ENCODE results near the gene CFAP68.
A peak's percentile ranks its signal among the peaks of the same experiment; 100 is the strongest.

The CFAP68 gene

DNA sequence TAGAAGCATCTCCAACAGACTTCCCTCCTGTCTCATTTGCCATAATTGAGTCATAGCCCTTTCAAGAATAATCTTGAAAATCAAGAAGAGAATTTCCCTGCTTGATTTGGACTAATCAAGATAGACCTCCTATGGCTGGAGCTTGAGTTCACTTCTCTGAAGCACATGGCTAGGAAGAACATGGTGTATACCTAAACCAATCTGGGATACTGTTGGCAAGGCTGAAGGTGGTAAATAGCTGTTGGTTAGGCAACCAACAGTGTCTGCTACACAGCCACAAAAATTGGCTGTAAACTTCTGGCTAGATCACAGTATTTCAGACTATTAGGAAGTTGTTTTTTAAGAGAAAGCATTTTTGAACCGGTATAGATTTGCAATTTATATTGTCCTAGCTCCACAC is 27.3 kb downstream of the CFAP68 start:
- H3K27ac ChIP-seq: no peak overlapping the region
- ChIA-PET CTCF (no interaction called here), POLR2A (ENCODE audit: low non-redundant PET) (interaction anchor here (0.6 kb wide), 1 partner anchor 84 kb away, joined by 3 read pairs; no protein-coding TSS in a partner anchor)
- no peak for DNase-seq (ENCODE audit: low spot score)
- TF ChIP-seq CTCF (conservative IDR thresholded peaks at IDR 0.05; ENCODE audit: low read depth): no peak

DNA sequence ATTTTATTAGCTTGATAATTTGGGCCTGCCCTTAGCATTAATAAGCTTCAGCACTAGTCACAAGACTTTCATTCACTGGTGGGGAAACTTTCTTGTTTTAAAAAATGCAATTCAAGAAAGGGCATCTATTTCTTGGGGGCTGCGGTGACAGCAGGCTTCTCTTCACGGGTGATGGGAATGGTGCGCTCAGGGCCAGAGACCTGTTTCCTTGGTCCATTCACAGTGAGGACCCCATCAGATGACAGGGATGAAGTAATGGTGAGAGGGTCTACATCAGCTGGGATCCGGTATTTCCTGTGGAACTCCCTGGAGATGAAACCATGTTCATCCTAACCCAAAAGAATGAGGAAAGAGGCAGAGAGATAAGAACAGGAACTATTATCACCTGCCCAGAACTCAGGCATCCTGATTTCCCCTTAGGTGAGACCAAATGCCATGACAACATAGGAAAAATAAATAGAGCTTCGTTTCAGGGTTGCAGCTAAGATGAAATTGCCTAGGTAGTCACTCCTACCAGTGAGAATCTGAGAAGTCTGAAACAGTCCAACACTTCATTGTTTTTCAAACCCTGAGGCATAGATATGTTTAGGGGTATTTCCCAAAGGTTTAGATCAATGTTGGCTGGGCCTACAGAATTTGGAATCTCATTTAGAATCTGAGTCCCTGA is 29.4 kb downstream of the CFAP68 start:
- POLR2A ChIA-PET (ENCODE audit: low non-redundant PET): no interaction called here
- no peak overlapping the region for H3K27ac ChIP-seq
- DNase-seq (ENCODE audit: low spot score): no peak
- TF ChIP-seq CTCF (conservative IDR thresholded peaks at IDR 0.05; ENCODE audit: low read depth): no peak
- CTCF ChIA-PET: interaction anchor here (1.0 kb wide), 1 partner anchor 23 kb away, joined by 3 read pairs; no protein-coding TSS in a partner anchor

- POLR2A ChIA-PET (ENCODE audit: low non-redundant PET): no interaction called here
- H3K27ac ChIP-seq: no peak overlapping the region
- TF ChIP-seq CTCF (conservative IDR thresholded peaks at IDR 0.05; ENCODE audit: low read depth): no peak
- CTCF ChIA-PET: interaction anchor here (1.0 kb wide), 1 partner anchor 22 kb away, joined by 3 read pairs; no protein-coding TSS in a partner anchor
- DNase-seq (ENCODE audit: low spot score): no peak
Observed at GRCh38 chr11:111909378-111909777, 30.0 kb downstream of the CFAP68 start.

DNA sequence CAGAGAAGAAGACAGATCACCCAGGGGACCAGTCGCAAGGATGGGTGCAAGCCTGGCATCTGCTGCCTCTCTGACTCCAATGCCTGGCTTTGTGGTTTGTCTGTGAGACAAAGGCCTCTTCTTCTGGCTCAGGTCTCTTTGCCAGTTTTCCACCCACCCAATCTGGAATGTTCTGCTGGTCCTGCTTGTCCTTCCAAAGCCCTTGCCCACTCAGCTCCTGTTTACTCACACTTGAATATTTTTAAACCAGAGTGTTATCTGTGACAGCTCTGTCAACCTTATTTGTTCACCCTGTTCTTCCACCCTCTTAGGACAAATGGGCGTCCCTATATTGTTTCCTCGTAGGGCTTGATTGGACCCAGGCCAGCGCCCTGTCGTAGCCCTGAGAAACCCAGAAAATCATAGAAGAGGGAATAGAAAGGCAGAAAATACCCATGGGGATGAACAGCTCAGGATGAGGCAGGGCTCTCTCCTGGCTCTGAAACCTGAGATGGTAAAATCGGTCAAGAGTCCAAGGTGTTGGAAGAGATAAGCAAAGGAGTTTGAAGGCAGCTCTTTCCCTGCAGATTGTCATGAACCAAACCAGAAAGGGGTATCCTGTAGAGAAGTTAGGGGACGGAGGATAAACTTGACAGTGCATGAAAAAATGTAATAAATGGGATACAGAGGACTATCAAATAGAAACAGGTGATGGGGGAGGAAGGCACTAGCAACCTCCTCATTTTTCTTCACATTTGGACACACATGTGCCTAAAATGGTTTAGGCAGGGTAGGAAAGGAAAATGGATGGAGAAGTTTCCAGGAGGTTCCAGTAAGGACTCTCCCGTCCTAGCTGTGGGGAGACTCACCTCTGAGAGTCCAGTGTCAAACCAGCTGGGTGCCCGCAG is 31.6 kb downstream of the CFAP68 start:
- DNase-seq (ENCODE audit: low spot score): no peak
- peak overlapping the region; percentile 98 for H3K27ac ChIP-seq
- ChIA-PET CTCF (interaction anchor here (0.6 to 1.2 kb wide), 2 partner anchors 10 to 33 kb away, joined by 3 to 6 read pairs; no protein-coding TSS in a partner anchor), POLR2A (ENCODE audit: low non-redundant PET) (no interaction called here)
- TF ChIP-seq CTCF (conservative IDR thresholded peaks at IDR 0.05; ENCODE audit: low read depth): no peak

GRCh38 chr11:111911563-111912401 is 32.4 kb downstream of the CFAP68 start, which contains the start of gene CRYAB:
Gene CRYAB (minus strand): TSS chr11:111911770. CDS start chr11:111911724, 46 bp downstream.
- peak within 1 kb of the TSS; percentile 98 for H3K27ac ChIP-seq
- no peak for TF ChIP-seq CTCF (conservative IDR thresholded peaks at IDR 0.05; ENCODE audit: low read depth)
- ChIA-PET POLR2A (ENCODE audit: low non-redundant PET) (no interaction called here), CTCF (interaction anchor here (0.6 to 1.2 kb wide), 2 partner anchors 11 to 33 kb away, joined by 3 to 6 read pairs; no protein-coding TSS in a partner anchor)
- peak; percentile 71 for DNase-seq (ENCODE audit: low spot score)

GRCh38 chr11:111912535-111912934 is 33.2 kb downstream of the CFAP68 start, which contains the start of gene HSPB2:
Gene HSPB2 (plus strand): TSS chr11:111912734. CDS start chr11:111912830, 96 bp downstream.
- DNase-seq (ENCODE audit: low spot score): no peak
- ChIA-PET CTCF (interaction anchor here (0.6 kb wide), 1 partner anchor 16 kb away, joined by 5 read pairs; no protein-coding TSS in a partner anchor), POLR2A (ENCODE audit: low non-redundant PET) (no interaction called here)
- no peak for TF ChIP-seq CTCF (conservative IDR thresholded peaks at IDR 0.05; ENCODE audit: low read depth)
- peak within 1 kb of the TSS; percentile 98 for H3K27ac ChIP-seq
